Hematopoietic multipotent progenitor cell treated with erythropoietin and hydrocortisone succinate and interleukin-3 and kit ligand, for 6 days (in vitro differentiated cells): ENCODE results near the gene NPAT.
"Not testable (repeated sequence)": the region's sequence is repeated elsewhere in the genome, so short reads cannot be mapped to it uniquely, and the experiment has no call there.

ENCODE experiments used
- DNase-seq: peaks from one replicate; pipeline ENCODE4 v3.0.0-alpha.2; 2015

Gene NPAT

DNA sequence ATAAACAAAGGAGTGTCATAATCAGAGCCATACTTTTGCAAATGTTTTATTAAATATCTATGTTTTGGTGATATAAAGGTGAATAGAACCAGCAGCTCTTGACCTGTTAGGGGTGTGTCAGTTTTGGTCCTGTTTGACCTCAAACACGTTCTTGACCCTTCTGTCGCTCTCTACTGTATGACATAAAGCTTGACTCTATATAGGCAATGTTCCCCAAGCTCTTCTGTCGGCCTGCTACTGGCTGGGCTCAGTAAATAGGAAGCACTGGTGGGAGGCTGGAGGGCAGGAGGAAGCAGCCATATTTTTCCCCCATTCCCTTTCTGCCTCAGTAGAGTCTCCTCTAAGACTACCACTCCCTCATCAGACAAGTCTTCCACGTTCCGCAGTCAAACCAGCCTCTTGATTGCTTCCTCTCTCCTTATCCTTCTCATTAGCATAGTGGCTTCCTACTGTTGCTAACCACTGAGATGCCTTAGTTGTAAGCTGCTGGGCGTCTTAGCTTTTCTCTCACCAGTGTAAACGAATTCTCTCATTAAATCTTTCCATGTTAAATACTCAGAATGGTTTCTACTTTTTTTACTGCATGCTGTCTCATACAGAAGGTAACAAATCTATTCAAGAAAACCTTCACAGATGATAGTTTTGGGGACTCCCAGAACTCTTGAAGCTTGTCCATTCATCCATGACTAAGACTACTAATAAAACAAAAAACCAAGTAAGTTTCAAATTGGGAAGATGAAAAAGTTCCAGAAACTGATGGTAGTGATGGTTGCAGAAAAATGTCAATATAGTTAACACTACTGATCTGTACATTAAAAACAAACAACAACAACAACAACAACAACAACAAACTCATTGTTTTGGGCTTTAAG lies 3.3 kb downstream of the NPAT start:
- DNase-seq = peak; percentile 66

DNA sequence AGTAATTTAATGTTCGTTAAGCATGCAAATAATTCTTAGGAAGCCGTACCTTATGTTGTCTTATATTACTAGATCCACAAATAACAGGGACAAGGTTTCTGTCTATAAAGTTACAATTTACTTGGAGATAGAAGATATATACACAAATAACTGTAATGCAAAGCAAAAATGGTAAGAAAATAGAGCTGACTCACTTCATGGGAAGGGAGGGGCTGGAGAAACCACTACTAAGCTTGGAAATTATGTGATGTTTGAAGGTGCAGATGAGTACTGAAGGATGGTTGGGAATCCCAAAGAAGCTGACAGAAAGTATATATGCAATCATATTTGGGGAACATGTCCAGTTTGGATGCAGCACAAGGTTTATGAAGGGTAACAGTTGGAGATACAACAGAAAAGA lies 4.0 kb downstream of the NPAT start:
- DNase-seq = peak; percentile 41

DNA sequence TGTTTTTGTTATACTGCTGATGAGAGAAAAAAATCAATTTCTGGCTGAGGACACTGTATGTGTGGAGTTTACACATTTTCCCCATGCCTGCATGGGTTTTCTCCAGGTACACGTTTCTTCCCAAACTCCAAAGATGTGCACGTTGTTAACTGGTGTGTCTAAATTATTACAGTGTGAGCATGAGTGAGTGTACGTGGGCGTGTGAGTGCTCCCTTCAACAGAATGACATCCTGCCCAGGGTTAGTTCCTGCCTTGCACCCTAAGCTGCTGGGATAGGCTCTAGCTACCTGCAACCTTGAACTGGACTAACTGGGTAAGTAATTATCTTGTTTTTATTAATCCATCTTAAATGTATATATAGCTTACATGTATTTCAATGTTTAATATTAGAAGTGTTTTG lies 5.5 kb downstream of the NPAT start:
- DNase-seq = no peak

DNA sequence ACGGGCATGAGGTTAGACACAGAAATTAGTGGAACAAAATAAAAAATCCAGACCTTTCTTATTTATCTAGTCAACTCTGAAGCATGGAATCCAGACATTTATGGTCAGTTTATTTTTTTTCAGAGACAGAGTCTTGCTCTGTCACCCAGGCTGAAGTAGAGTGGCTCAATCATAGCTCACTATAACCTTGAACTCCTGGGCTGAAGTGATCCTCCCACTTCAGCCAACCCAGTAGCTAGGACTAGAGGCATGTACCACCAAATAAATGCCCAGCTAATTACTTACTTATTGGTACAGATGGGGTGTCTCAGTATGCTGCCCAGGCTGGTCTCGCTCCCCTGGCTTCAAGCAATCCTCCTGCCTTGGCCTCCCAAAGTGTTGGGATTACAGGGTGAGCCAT lies 8.7 kb downstream of the NPAT start:
- no peak for DNase-seq

- DNase-seq = no peak
Measured at GRCh38 chr11:108210441-108210840, 12.0 kb downstream of the NPAT start.

- no peak for DNase-seq
Measured at GRCh38 chr11:108207683-108208060, 14.8 kb downstream of the NPAT start.

- DNase-seq = no peak
Measured at GRCh38 chr11:108206969-108207682, 15.3 kb downstream of the NPAT start.

- DNase-seq = no peak
Measured at GRCh38 chr11:108206171-108206570, 16.3 kb downstream of the NPAT start.

DNA sequence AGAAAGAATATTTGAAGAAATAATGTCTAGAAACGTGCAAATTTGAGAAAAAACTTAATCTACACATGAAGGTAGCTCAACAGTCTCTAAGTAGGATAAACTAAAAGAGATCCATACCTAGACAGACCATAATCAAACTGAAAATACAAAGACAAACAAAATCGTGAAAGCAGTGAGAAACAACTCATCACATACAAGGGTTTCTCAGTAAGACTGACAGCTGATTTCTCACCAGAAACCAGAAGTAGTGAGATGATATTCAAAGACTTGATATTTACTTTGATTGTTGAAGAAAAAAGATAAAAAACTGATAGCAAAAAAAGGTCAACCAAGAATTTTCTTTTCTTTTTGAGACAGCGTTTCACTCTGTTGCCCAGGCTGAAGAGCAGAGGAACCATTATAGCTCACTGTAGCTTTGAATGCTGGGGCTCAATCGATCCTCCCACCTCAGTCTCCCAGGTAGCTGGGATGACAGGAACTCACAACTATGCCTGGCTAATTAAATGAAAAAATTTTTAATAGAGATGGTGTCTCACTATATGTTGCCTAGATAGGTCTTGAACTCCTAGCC lies 17.4 kb downstream of the NPAT start:
- DNase-seq = no peak

GRCh38 chr11:108204376-108204775 lies 18.1 kb downstream of the NPAT start:
- no peak for DNase-seq

DNA sequence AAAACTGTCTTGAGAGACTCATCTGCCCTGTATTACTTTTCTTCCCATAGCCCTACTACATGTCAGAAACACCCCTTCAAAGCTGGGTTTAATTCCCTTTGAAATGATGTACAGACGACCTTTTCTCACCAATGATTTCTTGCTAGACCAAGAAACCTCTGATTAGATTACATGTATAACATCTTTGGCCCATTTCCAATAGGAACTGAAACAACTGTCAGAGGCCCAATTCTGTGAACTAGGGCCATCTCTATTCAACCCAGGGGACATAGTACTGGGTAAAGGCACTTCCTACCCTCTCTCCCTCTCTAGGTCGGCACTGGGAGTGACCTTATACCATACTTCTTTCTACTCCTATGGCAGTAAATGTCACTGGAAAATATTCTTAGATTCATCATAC lies 19.4 kb downstream of the NPAT start:
- DNase-seq = peak; percentile 51

DNA sequence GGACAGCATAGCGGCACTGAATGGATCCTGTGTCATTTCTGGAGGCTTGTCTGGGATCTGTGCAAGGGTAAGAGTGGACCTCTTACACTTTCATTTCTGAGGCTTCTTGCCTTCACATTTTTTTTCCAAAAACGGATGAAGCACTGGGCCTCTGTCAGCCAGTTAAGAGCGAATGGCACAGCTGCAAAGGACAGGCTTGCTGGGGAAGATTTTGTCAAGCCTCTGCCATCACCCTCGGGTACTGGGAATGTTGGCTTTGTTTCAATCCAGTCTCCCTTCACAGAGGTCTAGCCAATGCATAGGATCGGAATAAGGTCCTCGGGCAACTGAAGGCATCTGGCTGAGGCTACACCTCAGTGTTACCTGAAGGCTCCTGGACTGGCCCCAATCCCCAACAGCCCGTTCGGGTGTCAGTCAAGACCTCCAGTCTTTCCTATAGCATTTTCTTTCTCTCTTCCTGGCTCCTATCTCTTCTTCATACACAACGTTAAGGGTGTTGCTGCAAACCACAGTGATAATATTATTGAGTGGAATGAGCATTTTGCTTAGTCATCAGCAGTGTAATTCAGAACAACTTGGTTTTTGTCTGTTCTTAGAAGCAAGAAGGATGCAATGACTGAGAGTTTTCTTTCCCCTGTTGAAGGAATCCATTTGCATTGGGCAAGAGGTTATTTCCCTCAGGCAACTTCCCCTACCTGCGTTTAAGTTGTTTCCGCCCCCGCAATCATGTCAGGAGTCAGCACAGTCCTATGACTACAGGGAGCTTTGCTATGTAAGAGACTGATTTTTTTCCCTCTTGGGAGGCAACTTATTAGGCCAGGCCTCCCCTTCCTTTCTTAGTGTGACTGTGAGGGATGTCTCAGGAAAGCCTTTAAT lies 22.8 kb downstream of the NPAT start:
- peak; percentile 91 for DNase-seq

GRCh38 chr11:108198833-108199232 lies 23.6 kb downstream of the NPAT start:
- DNase-seq = peak; percentile 69

DNA sequence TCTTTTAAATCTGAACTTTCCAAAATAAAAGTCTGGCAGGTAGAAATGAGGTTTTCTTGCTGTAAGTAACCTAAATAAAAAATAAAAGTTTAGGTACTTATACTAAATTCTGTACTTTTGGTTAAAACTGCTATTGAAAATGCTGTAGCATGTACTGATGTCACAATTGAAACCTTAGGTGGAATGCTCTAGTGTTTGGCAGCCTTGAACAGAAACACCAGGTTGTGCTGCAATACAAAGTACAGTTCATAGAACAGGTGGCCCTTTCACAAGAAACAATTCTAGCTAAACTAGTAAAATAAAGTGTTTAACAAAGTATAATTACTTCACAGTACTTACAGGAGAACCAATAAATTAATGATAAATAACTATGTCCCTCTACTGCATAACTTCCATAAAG lies 25.1 kb downstream of the NPAT start:
- DNase-seq = no peak

DNA sequence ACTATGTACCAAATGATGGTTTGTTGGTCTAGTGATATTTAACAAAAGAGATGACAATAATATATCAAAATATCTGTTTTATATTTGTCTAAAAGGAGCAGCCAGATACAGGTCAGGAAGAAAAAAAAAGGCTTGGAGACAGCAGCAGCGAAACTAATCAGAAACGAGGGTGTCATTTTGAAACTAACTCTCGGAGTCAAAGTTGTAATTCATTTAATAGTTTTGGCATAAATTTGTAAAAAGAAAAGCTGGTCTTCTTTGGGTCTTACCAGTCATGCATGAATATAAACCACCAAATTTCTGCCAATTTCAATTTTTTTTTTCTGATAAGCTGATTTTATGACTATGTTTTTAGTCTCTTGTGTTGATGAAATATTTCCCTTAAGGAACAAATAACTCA lies 25.5 kb downstream of the NPAT start:
- DNase-seq = no peak

DNA sequence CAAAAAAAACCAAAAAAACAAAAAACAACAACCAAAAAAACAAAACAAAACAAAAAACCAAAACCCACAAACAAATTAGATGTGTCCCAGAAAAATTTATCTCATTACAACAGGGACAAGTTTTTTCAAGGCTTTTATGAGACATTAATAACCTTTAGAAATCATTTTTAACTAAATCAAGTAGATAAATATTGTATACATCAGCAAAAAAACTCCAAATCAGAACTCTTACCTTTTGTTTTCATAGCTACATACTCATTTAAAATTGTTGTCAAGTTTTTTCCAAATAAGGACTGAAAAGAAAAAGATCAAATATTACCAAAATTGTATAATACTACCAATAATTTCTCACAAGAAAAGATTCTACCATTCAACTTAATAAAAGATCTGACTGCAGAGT lies 28.7 kb downstream of the NPAT start:
- no peak for DNase-seq

- no peak for DNase-seq
Measured at GRCh38 chr11:108177570-108177969, 44.9 kb downstream of the NPAT start.

DNA sequence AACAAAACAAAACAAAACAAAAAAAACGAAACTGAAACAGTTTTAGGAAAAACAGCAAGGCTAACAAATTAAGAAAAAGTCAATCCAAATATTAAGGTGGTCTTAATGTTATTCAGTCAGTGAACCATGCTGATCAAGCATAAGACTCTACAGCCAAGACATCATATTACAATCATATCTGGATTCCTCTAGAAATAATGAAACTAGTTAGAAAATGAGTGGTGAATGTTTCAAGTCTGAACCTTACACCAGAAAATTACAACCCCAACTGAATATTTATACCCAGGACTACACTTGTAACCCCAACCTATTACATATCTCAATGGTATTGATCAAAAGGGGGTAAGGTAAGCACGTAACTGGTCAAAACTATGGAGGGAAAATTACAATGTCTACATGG lies 52.3 kb downstream of the NPAT start:
- DNase-seq = no peak

DNA sequence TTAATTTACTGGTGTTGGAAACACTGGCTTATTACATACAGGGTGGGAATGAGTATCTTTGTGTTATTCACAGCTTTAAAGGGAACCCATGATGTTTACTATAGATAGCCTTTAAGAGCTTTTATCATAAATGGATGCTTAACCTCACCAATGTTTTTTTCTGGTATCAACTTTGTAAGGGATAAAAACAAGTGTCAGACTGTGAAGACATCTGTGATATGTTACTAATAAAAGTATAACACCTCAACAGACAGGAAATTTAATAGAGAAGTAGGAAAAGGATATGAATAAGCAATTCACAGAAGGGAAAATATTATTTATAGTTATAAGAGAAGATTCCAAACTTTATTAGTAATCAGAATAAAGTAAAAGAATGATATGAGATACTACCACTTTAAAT lies 54.8 kb downstream of the NPAT start:
- no peak for DNase-seq

- DNase-seq = not testable (repeated sequence)
Measured at GRCh38 chr11:108162878-108163277, 59.6 kb downstream of the NPAT start.

GRCh38 chr11:108160970-108161566 lies 61.4 kb downstream of the NPAT start:
- DNase-seq = no peak

DNA sequence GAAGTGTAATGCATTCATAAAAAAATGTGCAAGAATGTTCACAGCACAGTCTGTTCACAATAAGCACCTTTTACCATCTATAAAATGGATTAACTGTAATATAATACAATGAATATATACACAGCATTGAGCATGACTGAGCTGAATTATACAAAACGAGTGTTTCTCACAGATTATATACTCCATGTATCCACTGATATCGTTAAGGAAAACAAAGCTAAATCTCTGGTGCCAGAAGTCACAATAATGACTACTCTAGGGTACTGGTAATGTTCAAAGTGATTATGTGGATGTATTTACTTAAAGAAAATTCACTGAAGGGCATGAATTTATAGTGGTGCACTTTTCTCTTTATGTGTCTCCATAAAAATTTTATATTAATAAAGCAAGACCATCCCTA lies 67.8 kb downstream of the NPAT start:
- no peak for DNase-seq

- DNase-seq = no peak
Measured at GRCh38 chr11:108148556-108148955, 73.9 kb downstream of the NPAT start.
